Measurements from ENCODE around the gene RFX3. TPM values are rescaled to one million over a fixed set of nuclear protein-coding genes. Genes with fewer than 3 reads are reported as not detected.

RFX3 gene
- 1.2 and 1.5 TPM in 2 replicates for total RNA-seq

DNA sequence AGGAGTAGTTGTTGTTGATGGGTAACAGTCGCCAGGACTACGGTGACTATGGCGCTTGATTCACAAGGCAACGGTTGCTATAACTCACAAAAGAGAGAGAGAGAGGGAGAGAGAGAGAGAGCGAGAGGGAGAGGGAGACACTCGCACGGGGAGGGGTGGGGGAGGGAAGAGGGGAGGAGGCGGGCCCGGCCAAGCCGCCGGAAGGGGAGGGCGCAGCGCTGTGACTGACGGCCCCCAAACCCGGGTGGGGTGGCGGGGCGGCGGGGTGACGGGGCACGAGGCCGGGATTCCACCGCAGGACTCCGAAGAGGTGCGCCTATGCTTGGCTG lies at the start of gene RFX3:
Gene RFX3 (minus strand): TSS at position 166 of the 329 bp plus-strand sequence. CDS start 130,413 bp downstream, outside the sequence.

